Lung (tissue), 16 donors: Measurements from ENCODE around the gene RELA. TPM values are rescaled to one million over a fixed set of nuclear protein-coding genes. Genes with fewer than 3 reads are reported as not detected.

Source experiments
- ATAC-seq: fragments of 200-7000 bp; cut with Tn5 transposase; one replicate; pipeline ENCODE4 v1.9.1; 2020; ENCODE audit warnings: moderate number of reproducible peaks; ENCODE audit not compliant: insufficient read depth, low FRiP score
- DNase-seq, 3 donors: peaks; one replicate each; pipeline ENCODE4 v3.0.0-alpha.2; 2013 to 2017
- H3K27ac ChIP-seq, 2 donors: one replicate each; pipeline ENCODE4 v1.5.1; 2013; ENCODE audit warnings: mild to moderate bottlenecking in 2 of 2, moderate library complexity in 2 of 2, control low read depth in 1 of 2, inconsistent platforms in 1 of 2, low read depth in 1 of 2, low read length in 1 of 2
- H3K27me3 ChIP-seq, 3 donors: one replicate each; pipeline ENCODE4 v1.5.1; 2013; ENCODE audit warnings: low read length in 2 of 3; ENCODE audit not compliant: control insufficient read depth in 3 of 3, insufficient read depth in 3 of 3
- H3K36me3 ChIP-seq, 4 donors: one replicate each; pipeline ENCODE4 v1.5.1; 2013; ENCODE audit warnings: low read length in 4 of 4, mild to moderate bottlenecking in 1 of 4, moderate library complexity in 1 of 4; ENCODE audit not compliant: control insufficient read depth in 4 of 4, insufficient read depth in 4 of 4
- H3K4me1 ChIP-seq, 5 donors: one replicate each; pipeline ENCODE4 v1.5.1; 2013; ENCODE audit warnings: low read length in 5 of 5, mild to moderate bottlenecking in 2 of 5, moderate library complexity in 1 of 5; ENCODE audit not compliant: control insufficient read depth in 5 of 5, insufficient read depth in 5 of 5
- H3K4me3 ChIP-seq: one replicate; pipeline ENCODE4 v1.5.1; 2013; ENCODE audit warnings: mild to moderate bottlenecking, control low read depth, moderate library complexity
- H3K9ac ChIP-seq, 2 donors: one replicate each; pipeline ENCODE4 v1.5.1; 2013; ENCODE audit warnings: low read length in 2 of 2, control low read depth in 1 of 2; ENCODE audit not compliant: insufficient read depth in 1 of 2
- H3K9me3 ChIP-seq, 4 donors: one replicate each; pipeline ENCODE4 v1.5.1; 2013; ENCODE audit warnings: low read length in 3 of 4, mild to moderate bottlenecking in 1 of 4, moderate library complexity in 1 of 4; ENCODE audit not compliant: control insufficient read depth in 4 of 4, insufficient read depth in 3 of 4
- CTCF ChIP-seq: IDR thresholded peaks from 2 replicates; pipeline ENCODE4 v1.5.1; 2012; ENCODE audit warnings: mild to moderate bottlenecking; ENCODE audit errors: control extremely low read depth, extremely low read depth
- WGBS, 2 donors: extraction: QIAGEN DNeasy Blood & Tissue Kit; methylation state at CpG; one replicate each; pipeline ENCODE4 v1.1.7; 2013; 5-methylcytosine and 5-hydroxymethylcytosine counted together
- long read RNA-seq, 5 donors: transcript quantifications; one replicate each; lab custom pipeline, GENCODE V29; 2026
- polyA plus RNA-seq, 2 donors: library from polyadenylated mRNA; stranded (reverse); fragments of 200-250 nt; gene quantifications; one replicate each; pipeline ENCODE4 v1.2.1, GENCODE V29; 2013
- total RNA-seq, 2 donors: library from RNA; depleted of rRNA in 1 of 2; stranded (reverse); fragments of >200 nt in 1 of 2; gene quantifications; one replicate each; pipeline ENCODE4 v1.2.1, GENCODE V29; 2014 to 2021
- donor health status: control.
- donor health status: control.
- donor health status: Bipolar disorder and iron deficiency.
- donor health status: healthy.
- donor health status: DM: yes; HTN: yes; CAD: no.

RELA gene
- 10 to 100 TPM; 50.2 to 72.6 TPM for total RNA-seq
- 10 to 100 TPM; 34.8 to 65.8 TPM for polyA plus RNA-seq
- long read RNA-seq, donor 1, partial matches to known transcripts: 6 of 12 reads
- long read RNA-seq, donor 1, other reads (novel, unspliced or antisense): 0 of 12 reads
- long read RNA-seq, donor 2, partial matches to known transcripts: 0 of 4 reads
- long read RNA-seq, donor 2, other reads (novel, unspliced or antisense): 0 of 4 reads
- long read RNA-seq, donor 3, partial matches to known transcripts: 0 of 5 reads
- long read RNA-seq, donor 3, other reads (novel, unspliced or antisense): 0 of 5 reads
- long read RNA-seq, donor 4, transcript RELA-202 (11 exons, 2,700 nt): major isoform, 5 of 6 reads
- long read RNA-seq, donor 4, partial matches to known transcripts: 0 of 6 reads
- long read RNA-seq, donor 4, other reads (novel, unspliced or antisense): 0 of 6 reads
- long read RNA-seq, donor 5, transcript RELA-202 (11 exons, 2,700 nt): major isoform, 8 of 17 reads
- long read RNA-seq, donor 5, partial matches to known transcripts: 5 of 17 reads
- long read RNA-seq, donor 5, other reads (novel, unspliced or antisense): 0 of 17 reads

- H3K36me3 ChIP-seq: peaks cover 4 to 34% (median 25%) of the 10 kb centered on the region in 4 donors
- peak within 1 kb of the TSS; percentile 79 for H3K4me3 ChIP-seq
- no peak for TF ChIP-seq CTCF
- H3K27me3 ChIP-seq: no peaks in the 10 kb centered on the region
- ATAC-seq (peak; percentile 91), DNase-seq (peak; percentile 95 to 98 (median 97))
- H3K27ac ChIP-seq: peak within 1 kb of the TSS; percentile 94 to 99
- no peaks in the 10 kb centered on the region for H3K9me3 ChIP-seq
- peak within 1 kb of the TSS; percentile 97 for H3K9ac ChIP-seq
- peaks cover 0 to 20% (median 6%) of the 10 kb centered on the region in 5 donors for H3K4me1 ChIP-seq
- 0% methylated on average over 65 to 91 of the region's 91 CpGs for WGBS, 2 donors
Measured at GRCh38 chr11:65662799-65663638, at the start of gene RELA. TSS of gene RELA (minus strand) at chr11:65662916. CDS start at chr11:65662832, 84 bp downstream.

- Histone ChIP-seq H3K27me3 (no peaks in the 10 kb centered on the region), H3K9ac (peak within 1 kb of the TSS; percentile 64 to 88), H3K36me3 (peaks cover 2 to 35% (median 31%) of the 10 kb centered on the region in 4 donors), H3K4me3 (peak within 1 kb of the TSS; percentile 72), H3K27ac (peak within 1 kb of the TSS; percentile 95 to 97), H3K9me3 (no peaks in the 10 kb centered on the region), H3K4me1 (peaks cover 0 to 10% (median 0%) of the 10 kb centered on the region in 5 donors)
- TF ChIP-seq CTCF: peak; percentile 99
- DNase-seq: peak; percentile 99
- ATAC-seq: peak; percentile 92
- 1% methylated on average over 63 to 65 of the region's 65 CpGs for WGBS, 2 donors
Measured at GRCh38 chr11:65711785-65712632, 49.3 kb upstream of the RELA start, which contains the start of gene KAT5. TSS of gene KAT5 (plus strand) at chr11:65712252. CDS start at chr11:65712268, 16 bp downstream.

DNA sequence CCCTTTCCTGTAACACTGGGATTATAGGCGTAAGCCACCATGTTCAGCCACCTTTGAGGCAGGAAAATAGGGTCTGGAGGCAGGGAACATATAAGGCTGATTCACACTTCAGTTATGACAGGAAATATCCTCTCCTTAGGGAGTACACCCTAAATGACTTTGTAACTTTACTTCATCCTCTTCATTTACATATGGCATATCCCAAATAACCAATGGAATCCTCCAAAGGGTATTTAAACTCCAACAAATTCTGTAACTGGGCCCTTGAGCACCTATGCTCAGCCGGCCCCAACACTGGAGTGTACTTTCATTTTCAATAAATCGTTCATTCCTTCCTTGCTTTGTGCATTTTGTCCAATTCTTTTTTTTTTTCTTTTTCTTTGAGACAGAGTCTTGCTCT, 47.7 kb upstream of the RELA start:
- Histone ChIP-seq H3K9ac (no peak overlapping the region), H3K27me3 (no peaks in the 10 kb centered on the region), H3K36me3 (peaks cover 2 to 25% (median 22%) of the 10 kb centered on the region in 4 donors), H3K27ac (no peak overlapping the region), H3K4me3 (no peak overlapping the region), H3K4me1 (peaks cover 0 to 10% (median 0%) of the 10 kb centered on the region in 5 donors), H3K9me3 (no peaks in the 10 kb centered on the region)
- ATAC-seq (no peak), DNase-seq (no peak)
- no peak for TF ChIP-seq CTCF
- 70 to 77% methylated on average over 3 of the region's 3 CpGs for WGBS, 2 donors
